Measurements from ENCODE around the gene FNDC8.

DNA sequence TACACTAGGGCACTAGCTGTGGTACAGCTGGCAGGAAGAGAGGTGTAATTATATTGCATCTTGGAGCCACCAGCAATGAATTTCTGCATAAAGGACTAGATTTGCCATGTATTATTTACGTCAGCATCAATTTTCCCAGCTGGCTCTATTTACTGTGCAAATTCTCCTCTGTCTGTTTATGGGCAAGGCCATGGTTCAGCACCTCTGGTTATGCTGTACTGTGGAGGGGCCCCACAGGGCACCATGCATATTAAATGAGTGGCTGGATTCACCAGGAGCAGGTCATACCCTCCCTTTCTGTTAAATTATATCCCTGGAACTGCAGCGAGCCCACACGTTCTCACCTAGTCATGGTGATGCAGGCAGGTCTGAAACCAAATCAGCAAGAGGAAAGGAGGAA is 21.5 kb upstream of the FNDC8 start:
- TF ChIP-seq EZH2phosphoT487 (IDR thresholded peaks at IDR 0.05; ENCODE audit: borderline replicate concordance, low read length): no peak
- TF ChIP-seq, protein P1, sequence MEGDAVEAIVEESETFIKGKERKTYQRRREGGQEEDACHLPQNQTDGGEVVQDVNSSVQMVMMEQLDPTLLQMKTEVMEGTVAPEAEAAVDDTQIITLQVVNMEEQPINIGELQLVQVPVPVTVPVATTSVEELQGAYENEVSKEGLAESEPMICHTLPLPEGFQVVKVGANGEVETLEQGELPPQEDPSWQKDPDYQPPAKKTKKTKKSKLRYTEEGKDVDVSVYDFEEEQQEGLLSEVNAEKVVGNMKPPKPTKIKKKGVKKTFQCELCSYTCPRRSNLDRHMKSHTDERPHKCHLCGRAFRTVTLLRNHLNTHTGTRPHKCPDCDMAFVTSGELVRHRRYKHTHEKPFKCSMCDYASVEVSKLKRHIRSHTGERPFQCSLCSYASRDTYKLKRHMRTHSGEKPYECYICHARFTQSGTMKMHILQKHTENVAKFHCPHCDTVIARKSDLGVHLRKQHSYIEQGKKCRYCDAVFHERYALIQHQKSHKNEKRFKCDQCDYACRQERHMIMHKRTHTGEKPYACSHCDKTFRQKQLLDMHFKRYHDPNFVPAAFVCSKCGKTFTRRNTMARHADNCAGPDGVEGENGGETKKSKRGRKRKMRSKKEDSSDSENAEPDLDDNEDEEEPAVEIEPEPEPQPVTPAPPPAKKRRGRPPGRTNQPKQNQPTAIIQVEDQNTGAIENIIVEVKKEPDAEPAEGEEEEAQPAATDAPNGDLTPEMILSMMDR (IDR thresholded peaks at IDR 0.05; ENCODE audit: low read depth, low read length, poor library complexity, severe bottlenecking): no peak
